PC-9 (cell line): Measurements from ENCODE around the gene MAP3K8. TPM values are rescaled to one million over a fixed set of nuclear protein-coding genes. Genes with fewer than 3 reads are reported as not detected.

Experiments used
- BruUV-seq: library from RNA; stranded (reverse); fragments of 400-500 nt; replicated peaks from 2 replicates; lab custom pipeline; 2021; lab: Mats Ljungman, UMichigan
- CTCF ChIA-PET: fragments of 300-600 bp; sonication (Branson Sonifier 250); formaldehyde crosslinking; loops from one replicate; lab custom pipeline; 2022; ENCODE audit warnings: antibody characterized with exemption; lab: Charles Lee
- POLR2A ChIA-PET: fragments of 300-600 bp; sonication (Branson Sonifier 250); formaldehyde crosslinking; loops from one replicate; lab custom pipeline; 2022; ENCODE audit warnings: antibody characterized with exemption; ENCODE audit not compliant: unreplicated experiment; lab: Charles Lee
- DNase-seq, 2 experiments: peaks; one replicate each; pipeline versions ENCODE4 v3.0.0 to v3.0.0-alpha.2; 2015 to 2022; ENCODE audit warnings: mixed read lengths in 1 of 2
- H2AFZ ChIP-seq: fragments of 200-600 bp; sonication (generic); 2 replicates; pipeline ENCODE4 v1.8.1; 2017; ENCODE audit warnings: antibody characterized with exemption
- H3F3A ChIP-seq: fragments of 200-600 bp; sonication (generic); 2 replicates; pipeline ENCODE4 v1.8.1; 2017; ENCODE audit warnings: antibody characterized with exemption, mild to moderate bottlenecking, low read depth; ENCODE audit not compliant: insufficient read depth
- H3K27ac ChIP-seq: fragments of 200-600 bp; sonication (generic); 2 replicates; pipeline ENCODE4 v1.6.1; 2016; ENCODE audit warnings: mixed run types
- H3K27me3 ChIP-seq: fragments of 200-600 bp; sonication (generic); 2 replicates; pipeline ENCODE4 v1.6.1; 2016; ENCODE audit warnings: low read depth, mixed run types; ENCODE audit not compliant: insufficient read depth
- H3K36me3 ChIP-seq: fragments of 200-600 bp; sonication (generic); 2 replicates; pipeline ENCODE4 v1.6.1; 2016; ENCODE audit warnings: low read depth, mixed run types
- H3K4me1 ChIP-seq: fragments of 200-600 bp; sonication (generic); replicated peaks from 2 replicates; pipeline ENCODE4 v1.6.1; 2016; ENCODE audit warnings: mixed run types; ENCODE audit not compliant: insufficient read depth
- H3K4me2 ChIP-seq: fragments of 200-600 bp; sonication (generic); 2 replicates; pipeline ENCODE4 v1.6.1; 2017; ENCODE audit warnings: mixed run types
- H3K4me3 ChIP-seq: fragments of 200-600 bp; sonication (generic); 2 replicates; pipeline ENCODE4 v1.6.1; 2016; ENCODE audit warnings: mixed run types
- H3K79me2 ChIP-seq: fragments of 200-600 bp; sonication (generic); 2 replicates; pipeline ENCODE4 v1.6.1; 2017; ENCODE audit warnings: low read depth, mixed run types
- H3K9me2 ChIP-seq: fragments of 200-600 bp; sonication (generic); 2 replicates; pipeline ENCODE4 v1.8.1; 2017; ENCODE audit warnings: mild to moderate bottlenecking; ENCODE audit not compliant: insufficient read depth
- H3K9me3 ChIP-seq: fragments of 200-600 bp; sonication (generic); 2 replicates; pipeline ENCODE4 v1.8.1; 2016; ENCODE audit warnings: low read depth; ENCODE audit not compliant: insufficient read depth
- H4K20me1 ChIP-seq: fragments of 200-600 bp; sonication (generic); 2 replicates; pipeline ENCODE4 v1.8.1; 2017; ENCODE audit not compliant: insufficient read depth
- CTCF ChIP-seq: fragments of 200-600 bp; sonication (generic); conservative IDR thresholded peaks from 2 replicates; pipeline ENCODE4 v1.6.1; 2017; ENCODE audit warnings: mixed run types, antibody characterized with exemption, mild to moderate bottlenecking, moderate library complexity
- EZH2 ChIP-seq: fragments of 200-600 bp; sonication (generic); IDR thresholded peaks from 2 replicates; pipeline ENCODE4 v1.8.0; 2017; ENCODE audit warnings: antibody characterized with exemption, low read depth
- intact Hi-C: fragments of 100-400 bp; cut with micrococcal nuclease; formaldehyde crosslinking; loops from one replicate; pipeline ENCODE4 v1.10.0; 2022; ENCODE audit not compliant: unreplicated experiment
- total RNA-seq: library from RNA; stranded (reverse); gene quantifications from 2 replicates; pipeline ENCODE4 v1.2.3, GENCODE V29; 2021

Gene MAP3K8
- total RNA-seq, 1 experiment from 2014 or later = 14.3 TPM

GRCh38 chr10:30403494-30403893, 30.5 kb upstream of the MAP3K8 start:
- Histone ChIP-seq H3K9me2 (no peaks in the 10 kb centered on the region), H3K4me3 (no peak overlapping the region), H3K4me1 (no peaks in the 10 kb centered on the region), H3K4me2 (no peak overlapping the region), H3K27ac (no peak overlapping the region), H3K27me3 (no peaks in the 10 kb centered on the region), H3K36me3 (no peaks in the 10 kb centered on the region), H3K79me2 (no peaks in the 10 kb centered on the region), H4K20me1 (no peaks in the 10 kb centered on the region), H2AFZ (no peak overlapping the region), H3K9me3 (no peaks in the 10 kb centered on the region), H3F3A (no peaks in the 10 kb centered on the region)
- TF ChIP-seq CTCF (no peak), EZH2 (no peak)
- POLR2A ChIA-PET = no interaction called here
- intact Hi-C loops = no loop called here
- no peak for DNase-seq
- no TSS peak for BruUV-seq
- CTCF ChIA-PET = no interaction called here

- no peaks in the 10 kb centered on the region for H4K20me1 ChIP-seq
- no TSS peak for BruUV-seq
- H3K4me2 ChIP-seq = no peak overlapping the region
- H3K27ac ChIP-seq = no peak overlapping the region
- H2AFZ ChIP-seq = no peak overlapping the region
- H3K79me2 ChIP-seq = no peaks in the 10 kb centered on the region
- CTCF ChIA-PET = interaction anchor here (0.6 kb wide), 1 partner anchor 184 kb away, joined by 3 read pairs; no protein-coding TSS in a partner anchor
- H3F3A ChIP-seq = no peaks in the 10 kb centered on the region
- H3K9me2 ChIP-seq = no peaks in the 10 kb centered on the region
- no peaks in the 10 kb centered on the region for H3K9me3 ChIP-seq
- POLR2A ChIA-PET = no interaction called here
- intact Hi-C loops = no loop called here
- no peaks in the 10 kb centered on the region for H3K4me1 ChIP-seq
- H3K4me3 ChIP-seq = no peak overlapping the region
- no peak for DNase-seq
- H3K27me3 ChIP-seq = no peaks in the 10 kb centered on the region
- H3K36me3 ChIP-seq = no peaks in the 10 kb centered on the region
- TF ChIP-seq CTCF = no peak
These were observed 29.4 kb upstream of the MAP3K8 start for GRCh38 chr10:30404540-30404939.

GRCh38 chr10:30411263-30411662, 22.7 kb upstream of the MAP3K8 start:
- H3K36me3 ChIP-seq = no peaks in the 10 kb centered on the region
- no peak overlapping the region for H2AFZ ChIP-seq
- no peaks in the 10 kb centered on the region for H3F3A ChIP-seq
- intact Hi-C loops = no loop called here
- ChIA-PET CTCF (no interaction called here), POLR2A (no interaction called here)
- no peaks in the 10 kb centered on the region for H4K20me1 ChIP-seq
- no peaks in the 10 kb centered on the region for H3K9me2 ChIP-seq
- TF ChIP-seq EZH2 (no peak), CTCF (no peak)
- no peaks in the 10 kb centered on the region for H3K79me2 ChIP-seq
- DNase-seq = no peak
- no peaks in the 10 kb centered on the region for H3K9me3 ChIP-seq
- H3K4me1 ChIP-seq = peaks cover 3% of the 10 kb centered on the region; the same call in 1 of the 2 replicates
- H3K27me3 ChIP-seq = no peaks in the 10 kb centered on the region
- H3K4me2 ChIP-seq = no peak overlapping the region
- H3K27ac ChIP-seq = no peak overlapping the region
- no TSS peak for BruUV-seq
- no peak overlapping the region for H3K4me3 ChIP-seq
